Activated T-helper 2 cell treated with anti-CD3 and anti-CD28 coated beads, Interferon-gamma antibody, Interleukin-2, Interleukin-4, amounts not matched to agents 10 μg/mL and 5 μg/mL and 100 μg/mL, durations not matched to agents 14 hours and 24 hours and 36 hours (primary cell): ENCODE results near the gene OR2Y1. TPM values are rescaled to one million over a fixed set of nuclear protein-coding genes. Genes with fewer than 3 reads are reported as not detected.
"Not testable (repeated sequence)": the region's sequence is repeated elsewhere in the genome, so short reads cannot be mapped to it uniquely, and the experiment has no call there.

Experiments
- DNase-seq: peaks from one replicate; pipeline ENCODE4 v3.0.0; 2021; ENCODE audit warnings: low spot score
- H3K27ac Mint-ChIP-seq: one replicate; pipeline ENCODE4 v1.8.0; 2021; ENCODE audit warnings: mixed read lengths
- H3K27me3 Mint-ChIP-seq: one replicate; pipeline ENCODE4 v1.8.0; 2021; ENCODE audit warnings: low read depth, mixed read lengths
- H3K36me3 Mint-ChIP-seq: one replicate; pipeline ENCODE4 v1.8.0; 2021; ENCODE audit warnings: low read depth, mixed read lengths
- H3K4me1 Mint-ChIP-seq: one replicate; pipeline ENCODE4 v1.8.0; 2021; ENCODE audit warnings: low read depth, mixed read lengths
- H3K4me3 Mint-ChIP-seq: one replicate; pipeline ENCODE4 v1.8.0; 2021; ENCODE audit warnings: low read depth, mild to moderate bottlenecking, moderate library complexity, mixed read lengths
- H3K9me3 Mint-ChIP-seq: one replicate; pipeline ENCODE4 v1.8.0; 2021; ENCODE audit warnings: mixed read lengths
- intact Hi-C: fragments of 100-400 bp; cut with micrococcal nuclease; formaldehyde crosslinking; loops from one replicate; pipeline ENCODE4 v1.15.1; 2023
- total RNA-seq: library from RNA; stranded (reverse); gene quantifications from 2 replicates; pipeline ENCODE4 v1.2.3, GENCODE V29; 2022

Gene OR2Y1
- total RNA-seq, 1 donor from 2014 or later: not detected

GRCh38 chr5:180777475-180777874 is 37.6 kb upstream of the OR2Y1 start:
- Mint-ChIP-seq H3K36me3 (no peaks in the 10 kb centered on the region), H3K9me3 (peaks cover 8% of the 10 kb centered on the region), H3K27me3 (peaks cover 5% of the 10 kb centered on the region), H3K4me1 (no peaks in the 10 kb centered on the region), H3K27ac (no peak overlapping the region), H3K4me3 (no peak overlapping the region)
- no peak for DNase-seq
- intact Hi-C loops: no loop called here

GRCh38 chr5:180776376-180776775 is 36.5 kb upstream of the OR2Y1 start:
- no peak overlapping the region for H3K4me3 Mint-ChIP-seq
- H3K9me3 Mint-ChIP-seq: peaks cover 13% of the 10 kb centered on the region
- H3K27me3 Mint-ChIP-seq: peaks cover 5% of the 10 kb centered on the region
- no peaks in the 10 kb centered on the region for H3K4me1 Mint-ChIP-seq
- intact Hi-C loops: no loop called here
- no peaks in the 10 kb centered on the region for H3K36me3 Mint-ChIP-seq
- no peak overlapping the region for H3K27ac Mint-ChIP-seq
- no peak for DNase-seq

GRCh38 chr5:180775624-180776023 is 35.8 kb upstream of the OR2Y1 start:
- Mint-ChIP-seq H3K27me3 (peaks cover 5% of the 10 kb centered on the region), H3K27ac (no peak overlapping the region), H3K36me3 (no peaks in the 10 kb centered on the region), H3K9me3 (peaks cover 13% of the 10 kb centered on the region), H3K4me1 (no peaks in the 10 kb centered on the region), H3K4me3 (no peak overlapping the region)
- intact Hi-C loops: no loop called here
- DNase-seq: no peak

GRCh38 chr5:180771839-180772238 is 32.0 kb upstream of the OR2Y1 start:
- H3K9me3 Mint-ChIP-seq: peaks cover 13% of the 10 kb centered on the region
- no peaks in the 10 kb centered on the region for H3K36me3 Mint-ChIP-seq
- no peak overlapping the region for H3K4me3 Mint-ChIP-seq
- H3K27me3 Mint-ChIP-seq: peaks cover 11% of the 10 kb centered on the region
- no peaks in the 10 kb centered on the region for H3K4me1 Mint-ChIP-seq
- no peak overlapping the region for H3K27ac Mint-ChIP-seq
- DNase-seq: no peak
- intact Hi-C loops: no loop called here

- Mint-ChIP-seq H3K27ac (no peak overlapping the region), H3K27me3 (peaks cover 13% of the 10 kb centered on the region), H3K4me3 (no peak overlapping the region), H3K9me3 (peaks cover 13% of the 10 kb centered on the region), H3K4me1 (no peaks in the 10 kb centered on the region), H3K36me3 (no peaks in the 10 kb centered on the region)
- intact Hi-C loops: no loop called here
- no peak for DNase-seq
These were observed 30.0 kb upstream of the OR2Y1 start for GRCh38 chr5:180769821-180770220.

- intact Hi-C loops: no loop called here
- DNase-seq: no peak
- peaks cover 7% of the 10 kb centered on the region for H3K27me3 Mint-ChIP-seq
- peaks cover 22% of the 10 kb centered on the region for H3K9me3 Mint-ChIP-seq
- H3K4me1 Mint-ChIP-seq: no peaks in the 10 kb centered on the region
- H3K36me3 Mint-ChIP-seq: no peaks in the 10 kb centered on the region
- no peak overlapping the region for H3K27ac Mint-ChIP-seq
- no peak overlapping the region for H3K4me3 Mint-ChIP-seq
These were observed 15.7 kb upstream of the OR2Y1 start for GRCh38 chr5:180755601-180756000.

- intact Hi-C loops: no loop called here
- Mint-ChIP-seq H3K27me3 (peaks cover 3% of the 10 kb centered on the region), H3K4me1 (no peaks in the 10 kb centered on the region), H3K9me3 (no peaks in the 10 kb centered on the region), H3K4me3 (no peak overlapping the region), H3K27ac (no peak overlapping the region), H3K36me3 (no peaks in the 10 kb centered on the region)
- DNase-seq: no peak
These were observed 4.4 kb upstream of the OR2Y1 start for GRCh38 chr5:180744253-180744652.

GRCh38 chr5:180742727-180743126 is 2.9 kb upstream of the OR2Y1 start:
- H3K27me3 Mint-ChIP-seq: peaks cover 4% of the 10 kb centered on the region
- no peaks in the 10 kb centered on the region for H3K9me3 Mint-ChIP-seq

GRCh38 chr5:180740953-180741352 is 1.1 kb upstream of the OR2Y1 start:
- H3K36me3 Mint-ChIP-seq, DNase-seq, H3K4me3 Mint-ChIP-seq, H3K4me1 Mint-ChIP-seq, H3K27ac Mint-ChIP-seq, H3K27me3 Mint-ChIP-seq, intact Hi-C loops, H3K9me3 Mint-ChIP-seq: not testable (repeated sequence)

More at GRCh38 chr5:180742727-180743126, 2.9 kb upstream of the OR2Y1 start:
- Mint-ChIP-seq H3K4me1 (no peaks in the 10 kb centered on the region), H3K4me3 (no peak overlapping the region), H3K36me3 (no peaks in the 10 kb centered on the region), H3K27ac (no peak overlapping the region)
- intact Hi-C loops: no loop called here
- no peak for DNase-seq

- Mint-ChIP-seq H3K36me3 (no peaks in the 10 kb centered on the region), H3K9me3 (no peaks in the 10 kb centered on the region), H3K4me3 (no peak overlapping the region), H3K4me1 (no peaks in the 10 kb centered on the region), H3K27me3 (peaks cover 10% of the 10 kb centered on the region), H3K27ac (no peak overlapping the region)
- intact Hi-C loops: no loop called here
- no peak for DNase-seq
These were observed 587 bp downstream of the OR2Y1 start for GRCh38 chr5:180739271-180739670.

- Mint-ChIP-seq H3K27me3 (peaks cover 20% of the 10 kb centered on the region), H3K9me3 (no peaks in the 10 kb centered on the region), H3K4me1 (no peaks in the 10 kb centered on the region), H3K27ac (no peak overlapping the region), H3K4me3 (no peak overlapping the region), H3K36me3 (no peaks in the 10 kb centered on the region)
- DNase-seq: no peak
- intact Hi-C loops: no loop called here
These were observed 3.3 kb downstream of the OR2Y1 start for GRCh38 chr5:180736536-180736935.

GRCh38 chr5:180724944-180725343 is 14.9 kb downstream of the OR2Y1 start:
- H3K27me3 Mint-ChIP-seq: peaks cover 15% of the 10 kb centered on the region
- no peaks in the 10 kb centered on the region for H3K36me3 Mint-ChIP-seq
- peaks cover 4% of the 10 kb centered on the region for H3K4me1 Mint-ChIP-seq
- H3K4me3 Mint-ChIP-seq: no peak overlapping the region
- H3K9me3 Mint-ChIP-seq: no peaks in the 10 kb centered on the region
- intact Hi-C loops: no loop called here
- no peak overlapping the region for H3K27ac Mint-ChIP-seq
- DNase-seq: no peak

GRCh38 chr5:180723936-180724335 is 15.9 kb downstream of the OR2Y1 start:
- Mint-ChIP-seq H3K27ac (no peak overlapping the region), H3K9me3 (no peaks in the 10 kb centered on the region), H3K36me3 (no peaks in the 10 kb centered on the region), H3K27me3 (peaks cover 15% of the 10 kb centered on the region), H3K4me3 (no peak overlapping the region), H3K4me1 (peaks cover 4% of the 10 kb centered on the region)
- DNase-seq: no peak
- intact Hi-C loops: no loop called here

- Mint-ChIP-seq H3K4me3 (no peak overlapping the region), H3K27ac (no peak overlapping the region), H3K36me3 (no peaks in the 10 kb centered on the region)
These were observed 19.4 kb downstream of the OR2Y1 start for GRCh38 chr5:180720486-180720885.

More at GRCh38 chr5:180720486-180720885, 19.4 kb downstream of the OR2Y1 start:
- Mint-ChIP-seq H3K27me3 (peaks cover 14% of the 10 kb centered on the region), H3K4me1 (peaks cover 15% of the 10 kb centered on the region), H3K9me3 (no peaks in the 10 kb centered on the region)
- DNase-seq: no peak
- intact Hi-C loops: no loop called here
